ENCODE results near the gene SPATA6. TPM values are rescaled to one million over a fixed set of nuclear protein-coding genes. Genes with fewer than 3 reads are reported as not detected.
"Not testable (repeated sequence)": the region's sequence is repeated elsewhere in the genome, so short reads cannot be mapped to it uniquely, and the experiment has no call there.

SPATA6 gene
- 100 to 1,000 TPM in 1 of 2 donors, 10 to 100 TPM in 1; 44.5 to 138 TPM for total RNA-seq
- polyA plus RNA-seq (ENCODE audit: insufficient read depth, low read depth, low replicate concordance), result 268 TPM
- long read RNA-seq, donor 1, full-length matches to known transcripts, result 2 of 2 reads
- long read RNA-seq, donor 1, partial matches to known transcripts, result 0 of 2 reads
- long read RNA-seq, donor 1, other reads (novel, unspliced or antisense), result 0 of 2 reads
- long read RNA-seq, donor 2, partial matches to known transcripts, result 0 of 1 reads
- long read RNA-seq, donor 2, other reads (novel, unspliced or antisense), result 0 of 1 reads

DNA sequence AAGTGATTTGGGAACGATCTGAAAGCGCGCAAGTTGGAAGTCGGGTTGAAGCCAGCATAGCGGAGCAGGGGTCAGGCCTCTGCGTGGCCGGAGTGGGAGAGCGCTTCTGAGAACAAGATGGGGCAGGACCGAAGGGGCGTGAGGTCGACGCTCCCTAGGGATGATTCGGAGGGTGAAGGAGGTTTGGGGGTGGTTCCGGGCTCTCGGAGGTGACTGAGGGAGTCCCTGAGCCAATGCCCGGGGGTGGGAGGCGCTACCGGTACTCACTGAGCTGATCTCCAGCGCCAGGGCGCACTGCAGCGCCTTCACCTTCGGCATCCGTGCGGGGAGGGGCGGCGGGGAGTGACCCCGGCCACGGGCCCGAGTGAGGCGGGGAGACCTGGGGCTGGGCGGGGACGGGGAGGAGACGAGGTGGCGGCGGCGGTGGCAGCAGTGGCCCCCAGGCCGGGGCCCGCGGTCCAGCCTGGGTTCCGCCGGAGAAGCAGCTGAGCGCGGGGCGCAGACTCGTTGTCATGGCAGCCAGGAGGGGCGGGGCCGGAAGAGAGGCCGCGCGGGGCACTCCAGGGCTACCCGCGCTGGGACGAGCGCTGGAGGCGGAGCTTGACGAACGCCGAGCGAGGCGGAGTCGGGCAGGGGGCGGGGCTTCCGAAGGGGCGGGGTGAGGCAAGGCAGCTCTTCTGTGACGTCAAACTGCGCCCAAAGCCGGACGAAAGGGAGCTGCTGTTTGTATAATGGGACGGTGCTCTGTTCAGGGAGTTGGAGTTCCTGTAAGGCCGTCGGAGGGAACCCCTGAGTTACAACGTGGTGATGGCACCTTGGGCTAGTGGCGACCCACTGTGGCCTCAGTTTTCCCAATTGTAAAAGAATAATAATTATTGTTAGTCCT, at the start of gene SPATA6:
SPATA6 (minus strand) TSS at position 514 of the 886 bp plus-strand sequence; CDS start at position 318, 196 bp downstream.
- H3K9me3 ChIP-seq, result no peaks in the 10 kb centered on the region
- H3K4me3 ChIP-seq, result peak within 1 kb of the TSS; percentile 76 to 95
- no peaks in the 10 kb centered on the region for H3K36me3 ChIP-seq (ENCODE audit: low read depth, missing control alignments)
- intact Hi-C loops (cut with DNase I; ENCODE audit: low total_unique reads), result no loop called here
- TF ChIP-seq, protein P1, sequence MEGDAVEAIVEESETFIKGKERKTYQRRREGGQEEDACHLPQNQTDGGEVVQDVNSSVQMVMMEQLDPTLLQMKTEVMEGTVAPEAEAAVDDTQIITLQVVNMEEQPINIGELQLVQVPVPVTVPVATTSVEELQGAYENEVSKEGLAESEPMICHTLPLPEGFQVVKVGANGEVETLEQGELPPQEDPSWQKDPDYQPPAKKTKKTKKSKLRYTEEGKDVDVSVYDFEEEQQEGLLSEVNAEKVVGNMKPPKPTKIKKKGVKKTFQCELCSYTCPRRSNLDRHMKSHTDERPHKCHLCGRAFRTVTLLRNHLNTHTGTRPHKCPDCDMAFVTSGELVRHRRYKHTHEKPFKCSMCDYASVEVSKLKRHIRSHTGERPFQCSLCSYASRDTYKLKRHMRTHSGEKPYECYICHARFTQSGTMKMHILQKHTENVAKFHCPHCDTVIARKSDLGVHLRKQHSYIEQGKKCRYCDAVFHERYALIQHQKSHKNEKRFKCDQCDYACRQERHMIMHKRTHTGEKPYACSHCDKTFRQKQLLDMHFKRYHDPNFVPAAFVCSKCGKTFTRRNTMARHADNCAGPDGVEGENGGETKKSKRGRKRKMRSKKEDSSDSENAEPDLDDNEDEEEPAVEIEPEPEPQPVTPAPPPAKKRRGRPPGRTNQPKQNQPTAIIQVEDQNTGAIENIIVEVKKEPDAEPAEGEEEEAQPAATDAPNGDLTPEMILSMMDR (IDR thresholded peaks at IDR 0.05), result no peak
- peak; percentile 71 for TF ChIP-seq POLR2A (IDR thresholded peaks at IDR 0.05)
- 0% methylated on average over 27 to 65 of the region's 73 CpGs for WGBS, 2 donors
- peak; percentile 99 for DNase-seq
- H3K27me3 ChIP-seq, result no peaks in the 10 kb centered on the region
- peak within 1 kb of the TSS; percentile 84 to 92 for H3K27ac ChIP-seq
- peaks cover 9% of the 10 kb centered on the region for H3K4me1 ChIP-seq

DNA sequence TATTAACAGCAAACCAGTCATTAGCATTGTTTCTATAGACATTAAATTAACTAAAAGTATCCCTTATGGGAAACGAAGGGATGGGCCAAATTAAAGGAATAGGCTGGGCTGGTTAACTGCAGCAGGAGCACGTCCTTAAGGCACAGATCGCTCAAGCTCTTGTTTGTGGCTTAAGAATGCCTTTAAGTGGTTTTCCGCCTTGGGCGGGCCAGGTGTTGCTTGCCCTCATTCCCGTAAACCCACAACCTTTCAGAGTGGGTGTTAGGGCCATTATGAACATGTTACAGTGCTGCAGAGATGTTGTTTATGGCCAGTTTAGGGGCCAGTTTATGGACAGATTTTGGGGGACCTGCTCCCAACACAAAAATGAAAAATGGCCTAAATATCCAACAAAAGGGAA, 47.9 kb upstream of the SPATA6 start:
- H3K36me3 ChIP-seq (ENCODE audit: low read depth, missing control alignments); DNase-seq; H3K4me3 ChIP-seq; H3K27me3 ChIP-seq; H3K9me3 ChIP-seq; H3K27ac ChIP-seq; intact Hi-C loops (cut with DNase I; ENCODE audit: low total_unique reads); H3K4me1 ChIP-seq: not testable (repeated sequence)
- 92 to 96% methylated on average over 6 of the region's 6 CpGs for WGBS, 2 donors

DNA sequence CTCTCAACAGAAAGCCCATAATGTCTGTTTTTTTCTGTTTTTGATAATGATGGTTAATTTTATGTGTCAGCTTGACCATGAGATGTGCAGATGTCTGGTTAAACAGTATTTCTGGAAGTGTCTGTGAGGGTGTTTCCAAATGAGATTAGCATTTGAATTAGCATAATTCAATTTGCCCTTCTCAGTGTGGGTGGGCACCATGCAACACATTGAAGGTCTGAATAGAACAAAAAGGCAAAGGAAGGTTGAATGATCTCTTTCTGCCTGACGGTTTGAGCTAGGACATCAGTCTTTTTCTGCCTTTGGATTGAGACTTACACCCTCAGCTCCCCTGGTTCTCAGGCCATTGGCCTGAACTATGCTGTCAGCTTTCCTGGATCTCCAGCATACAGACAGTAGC, 34.9 kb upstream of the SPATA6 start:
- Histone ChIP-seq H3K4me1 (no peaks in the 10 kb centered on the region), H3K27ac (no peak overlapping the region), H3K4me3 (no peak overlapping the region), H3K36me3 (ENCODE audit: low read depth, missing control alignments) (no peaks in the 10 kb centered on the region), H3K9me3 (no peaks in the 10 kb centered on the region), H3K27me3 (no peaks in the 10 kb centered on the region)
- intact Hi-C loops (cut with DNase I; ENCODE audit: low total_unique reads), result no loop called here
- 0 to 33% methylated on average over 1 of the region's 1 CpG for WGBS, 2 donors
- DNase-seq, result no peak
- TF ChIP-seq, protein P1 (IDR thresholded peaks at IDR 0.05), result no peak
- TF ChIP-seq POLR2A (IDR thresholded peaks at IDR 0.05), result no peak

DNA sequence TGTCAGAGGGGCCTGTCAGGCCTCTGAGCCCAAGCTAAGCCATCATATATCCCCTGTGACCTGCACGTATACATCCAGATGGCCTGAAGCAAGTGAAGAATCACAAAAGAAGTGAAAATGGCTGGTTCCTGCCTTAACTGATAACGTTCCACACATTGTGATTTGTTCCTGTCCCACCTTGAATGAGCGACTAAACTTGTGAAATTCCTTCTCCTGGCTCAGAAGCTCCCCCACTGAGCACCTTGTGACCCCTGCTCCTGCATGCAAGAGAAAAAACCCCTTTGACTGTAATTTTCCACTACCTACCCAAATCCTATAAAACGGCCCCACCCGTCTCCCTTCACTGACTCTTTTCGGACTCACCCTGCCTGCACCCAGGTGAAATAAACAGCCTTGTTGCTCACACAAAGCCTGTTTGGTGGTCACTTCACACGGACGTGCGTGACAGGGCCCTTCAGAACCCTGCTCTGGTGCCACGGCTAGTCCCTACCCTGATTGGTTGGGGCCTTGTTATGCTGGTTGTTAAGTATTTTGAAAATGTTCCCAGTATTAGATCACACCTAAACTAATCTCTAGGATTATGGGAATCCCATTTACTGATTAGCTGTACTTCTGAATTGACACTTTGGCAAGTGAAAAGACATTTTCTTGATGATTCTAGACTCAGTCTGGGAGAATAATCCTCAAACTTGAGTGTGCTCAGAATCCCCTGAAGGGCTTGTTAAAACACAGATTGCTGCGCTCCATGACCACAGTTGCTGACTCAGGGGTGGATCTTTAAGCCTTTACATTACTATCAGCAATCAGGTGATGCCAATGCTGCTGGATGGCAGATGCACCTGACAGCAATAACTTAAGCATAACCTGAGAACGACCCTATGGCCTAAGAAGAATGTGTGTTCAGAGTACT, 28.8 kb upstream of the SPATA6 start:
- no peak overlapping the region for H3K27ac ChIP-seq
- no peak for TF ChIP-seq POLR2A (IDR thresholded peaks at IDR 0.05)
- TF ChIP-seq, protein P1 (IDR thresholded peaks at IDR 0.05), result no peak
- intact Hi-C loops (cut with DNase I; ENCODE audit: low total_unique reads), result no loop called here
- H3K27me3 ChIP-seq, result no peaks in the 10 kb centered on the region
- no peaks in the 10 kb centered on the region for H3K36me3 ChIP-seq (ENCODE audit: low read depth, missing control alignments)
- H3K4me3 ChIP-seq, result no peak overlapping the region
- no peak for DNase-seq
- H3K4me1 ChIP-seq, result no peaks in the 10 kb centered on the region
- 70 to 80% methylated on average over 12 of the region's 12 CpGs for WGBS, 2 donors
- no peaks in the 10 kb centered on the region for H3K9me3 ChIP-seq

Data from testis (tissue), 5 donors.